ENCODE measurements around the gene GPANK1.

GPANK1 gene

GRCh38 chr6:31666337-31666965 lies 1.7 kb upstream of the GPANK1 start (continued):
- peak; percentile 36 for TF ChIP-seq ZBTB48 (tag by site-specific recombination; IDR thresholded peaks at IDR 0.05)
- no peak for TF ChIP-seq ZNF777 (tag by site-specific recombination; IDR thresholded peaks at IDR 0.05; ENCODE audit: borderline replicate concordance)

DNA sequence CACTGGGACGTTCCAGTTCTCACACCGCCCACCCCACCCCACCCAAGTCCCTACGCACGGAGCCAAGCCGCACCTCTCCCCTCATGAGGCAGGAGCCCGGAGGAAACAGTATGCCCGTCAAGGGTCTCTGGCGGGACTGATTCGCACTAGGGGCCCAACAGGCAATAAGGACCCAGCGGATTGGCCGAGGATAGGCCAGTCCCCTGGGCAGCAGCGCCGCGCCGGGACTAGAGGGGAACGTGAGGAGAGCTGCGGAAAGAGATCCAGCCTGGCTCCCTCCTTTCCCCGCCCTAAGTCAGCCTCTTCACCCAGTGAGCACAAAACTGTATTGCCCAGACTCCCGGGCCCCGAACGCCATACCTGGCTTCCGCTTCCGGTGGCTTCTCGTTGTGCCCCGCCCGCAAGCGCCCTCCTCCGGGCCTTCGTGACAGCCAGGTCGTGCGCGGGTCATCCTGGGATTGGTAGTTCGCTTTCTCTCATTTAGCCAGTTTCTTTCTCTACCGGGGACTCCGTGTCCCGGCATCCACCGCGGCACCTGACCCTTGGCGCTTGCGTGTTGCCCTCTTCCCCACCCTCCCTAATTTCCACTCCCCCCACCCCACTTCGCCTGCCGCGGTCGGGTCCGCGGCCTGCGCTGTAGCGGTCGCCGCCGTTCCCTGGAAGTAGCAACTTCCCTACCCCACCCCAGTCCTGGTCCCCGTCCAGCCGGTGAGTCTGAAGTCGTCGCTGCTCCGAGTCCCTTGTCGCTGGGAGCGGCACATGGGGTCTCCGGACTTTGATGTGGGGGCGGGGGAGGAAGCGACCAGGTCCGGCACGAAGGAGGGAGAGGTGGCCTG lies 922 bp upstream of the GPANK1 start, which contains the start of gene CSNK2B:
CSNK2B (plus strand) TSS at position 580 of the 836 bp plus-strand sequence. CDS start 752 bp downstream, outside the sequence.
- H3K4me3 ChIP-seq (ENCODE audit: low read depth, low read length): peak within 1 kb of the TSS; percentile 92
- CTCF ChIA-PET: interaction anchor here (1.0 to 1.6 kb wide), 4 partner anchors 10 to 73 kb away, joined by 3 to 8 read pairs (median 4); partner anchors contain the start of genes APOM and LY6G5C
- no peaks in the 10 kb centered on the region for H3K9me3 ChIP-seq (ENCODE audit: control insufficient read depth, insufficient read depth, low read depth, low read length)
- peaks cover 6% of the 10 kb centered on the region; the same call in 1 of the 2 replicates for H3K4me1 ChIP-seq (ENCODE audit: control insufficient read depth, insufficient read depth, low read length)
- peaks cover 30 to 64% of the 10 kb centered on the region in 2 experiments for H3K36me3 ChIP-seq (ENCODE audit: control insufficient read depth in 2 of 2, insufficient read depth in 1 of 2, low read length in 2 of 2)
- POLR2A ChIA-PET: interaction anchor here (0.6 to 7.4 kb wide), 22 partner anchors 8 to 1652 kb away, joined by 3 to 180 read pairs (median 6); partner anchors contain the start of genes APOM, BAG6, DDX39B and DXO
- peak within 1 kb of the TSS; percentile 92 for H3K27ac ChIP-seq (ENCODE audit: extremely low read depth, low read depth, low read length)
- TF ChIP-seq ZNF366 (tag by site-specific recombination; conservative IDR thresholded peaks at IDR 0.05) (peak; percentile 40; the same call in 1 of the 2 replicates), ZNF561 (tag by site-specific recombination; IDR thresholded peaks at IDR 0.05; ENCODE audit: borderline replicate concordance) (peak; percentile 44), SP3 (tag by site-specific recombination; IDR thresholded peaks at IDR 0.05) (peak; percentile 99), ZNF221 (tag by site-specific recombination; IDR thresholded peaks at IDR 0.05; ENCODE audit: borderline replicate concordance) (no peak), KLF17 (tag by site-specific recombination; IDR thresholded peaks at IDR 0.05) (peak; percentile 64), KLF9 (tag by site-specific recombination; IDR thresholded peaks at IDR 0.05; ENCODE audit: low read depth) (peak; percentile 68), ZBTB20 (tag by site-specific recombination; IDR thresholded peaks at IDR 0.05) (peak; percentile 100), KLF1 (tag by site-specific recombination; IDR thresholded peaks at IDR 0.05) (peak; percentile 41; the same call in 1 of the 2 replicates), WT1 (tag by site-specific recombination; IDR thresholded peaks at IDR 0.05) (peak; percentile 71), ZNF174 (tag by site-specific recombination; IDR thresholded peaks at IDR 0.05) (no peak), ZSCAN4 (tag by site-specific recombination; IDR thresholded peaks at IDR 0.05) (no peak), ZNF501 (tag by site-specific recombination; IDR thresholded peaks at IDR 0.05) (0 out of 2 replicates have a peak, but pooled peaks have one; percentile 36), CTCF (tag by site-specific recombination; IDR thresholded peaks at IDR 0.05) (peak; percentile 75), ZNF692 (tag by site-specific recombination; IDR thresholded peaks at IDR 0.05) (peak; percentile 24; the same call in 1 of the 2 replicates), ZBTB17 (tag by site-specific recombination; IDR thresholded peaks at IDR 0.05) (peak; percentile 4; the same call in 1 of the 2 replicates), ZNF2 (tag by site-specific recombination; IDR thresholded peaks at IDR 0.05) (no peak), KLF8 (tag by site-specific recombination; IDR thresholded peaks at IDR 0.05) (peak; percentile 76)
- TF ChIP-seq, protein P1, sequence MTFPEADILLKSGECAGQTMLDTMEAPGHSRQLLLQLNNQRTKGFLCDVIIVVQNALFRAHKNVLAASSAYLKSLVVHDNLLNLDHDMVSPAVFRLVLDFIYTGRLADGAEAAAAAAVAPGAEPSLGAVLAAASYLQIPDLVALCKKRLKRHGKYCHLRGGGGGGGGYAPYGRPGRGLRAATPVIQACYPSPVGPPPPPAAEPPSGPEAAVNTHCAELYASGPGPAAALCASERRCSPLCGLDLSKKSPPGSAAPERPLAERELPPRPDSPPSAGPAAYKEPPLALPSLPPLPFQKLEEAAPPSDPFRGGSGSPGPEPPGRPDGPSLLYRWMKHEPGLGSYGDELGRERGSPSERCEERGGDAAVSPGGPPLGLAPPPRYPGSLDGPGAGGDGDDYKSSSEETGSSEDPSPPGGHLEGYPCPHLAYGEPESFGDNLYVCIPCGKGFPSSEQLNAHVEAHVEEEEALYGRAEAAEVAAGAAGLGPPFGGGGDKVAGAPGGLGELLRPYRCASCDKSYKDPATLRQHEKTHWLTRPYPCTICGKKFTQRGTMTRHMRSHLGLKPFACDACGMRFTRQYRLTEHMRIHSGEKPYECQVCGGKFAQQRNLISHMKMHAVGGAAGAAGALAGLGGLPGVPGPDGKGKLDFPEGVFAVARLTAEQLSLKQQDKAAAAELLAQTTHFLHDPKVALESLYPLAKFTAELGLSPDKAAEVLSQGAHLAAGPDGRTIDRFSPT (tag by site-specific recombination; IDR thresholded peaks at IDR 0.05): peak; percentile 42; the same call in 1 of the 2 replicates
- TF ChIP-seq, protein P2, sequence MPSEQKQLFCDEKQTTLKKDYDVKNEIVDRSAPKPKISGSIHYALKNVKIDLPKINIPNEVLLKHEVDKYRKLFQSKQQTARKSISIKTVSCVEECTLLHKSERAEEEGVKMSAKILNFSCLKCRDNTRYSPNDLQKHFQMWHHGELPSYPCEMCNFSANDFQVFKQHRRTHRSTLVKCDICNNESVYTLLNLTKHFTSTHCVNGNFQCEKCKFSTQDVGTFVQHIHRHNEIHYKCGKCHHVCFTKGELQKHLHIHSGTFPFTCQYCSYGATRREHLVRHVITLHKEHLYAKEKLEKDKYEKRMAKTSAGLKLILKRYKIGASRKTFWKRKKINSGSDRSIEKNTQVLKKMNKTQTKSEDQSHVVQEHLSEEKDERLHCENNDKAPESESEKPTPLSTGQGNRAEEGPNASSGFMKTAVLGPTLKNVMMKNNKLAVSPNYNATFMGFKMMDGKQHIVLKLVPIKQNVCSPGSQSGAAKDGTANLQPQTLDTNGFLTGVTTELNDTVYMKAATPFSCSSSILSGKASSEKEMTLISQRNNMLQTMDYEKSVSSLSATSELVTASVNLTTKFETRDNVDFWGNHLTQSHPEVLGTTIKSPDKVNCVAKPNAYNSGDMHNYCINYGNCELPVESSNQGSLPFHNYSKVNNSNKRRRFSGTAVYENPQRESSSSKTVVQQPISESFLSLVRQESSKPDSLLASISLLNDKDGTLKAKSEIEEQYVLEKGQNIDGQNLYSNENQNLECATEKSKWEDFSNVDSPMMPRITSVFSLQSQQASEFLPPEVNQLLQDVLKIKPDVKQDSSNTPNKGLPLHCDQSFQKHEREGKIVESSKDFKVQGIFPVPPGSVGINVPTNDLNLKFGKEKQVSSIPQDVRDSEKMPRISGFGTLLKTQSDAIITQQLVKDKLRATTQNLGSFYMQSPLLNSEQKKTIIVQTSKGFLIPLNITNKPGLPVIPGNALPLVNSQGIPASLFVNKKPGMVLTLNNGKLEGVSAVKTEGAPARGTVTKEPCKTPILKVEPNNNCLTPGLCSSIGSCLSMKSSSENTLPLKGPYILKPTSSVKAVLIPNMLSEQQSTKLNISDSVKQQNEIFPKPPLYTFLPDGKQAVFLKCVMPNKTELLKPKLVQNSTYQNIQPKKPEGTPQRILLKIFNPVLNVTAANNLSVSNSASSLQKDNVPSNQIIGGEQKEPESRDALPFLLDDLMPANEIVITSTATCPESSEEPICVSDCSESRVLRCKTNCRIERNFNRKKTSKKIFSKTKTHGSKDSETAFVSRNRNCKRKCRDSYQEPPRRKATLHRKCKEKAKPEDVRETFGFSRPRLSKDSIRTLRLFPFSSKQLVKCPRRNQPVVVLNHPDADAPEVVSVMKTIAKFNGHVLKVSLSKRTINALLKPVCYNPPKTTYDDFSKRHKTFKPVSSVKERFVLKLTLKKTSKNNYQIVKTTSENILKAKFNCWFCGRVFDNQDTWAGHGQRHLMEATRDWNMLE (tag by site-specific recombination; conservative IDR thresholded peaks at IDR 0.05; ENCODE audit: low read depth): peak; percentile 74; the same call in 1 of the 2 replicates

Measured in HEK293 (cell line).